Ishikawa (cell line): ENCODE measurements around the gene STAT1.

Experiments used
- CEBPB ChIP-seq: IDR thresholded peaks from 2 replicates; pipeline ENCODE4 v1.6.1; 2012
- CREB1 ChIP-seq: IDR thresholded peaks from 2 replicates; pipeline ENCODE4 v1.6.1; 2012; ENCODE audit warnings: low read depth
- EGR1 ChIP-seq: IDR thresholded peaks from 2 replicates; pipeline ENCODE4 v1.6.1; 2012
- EP300 ChIP-seq: IDR thresholded peaks from 2 replicates; pipeline ENCODE4 v1.6.1; 2012; ENCODE audit warnings: borderline replicate concordance
- FOXM1 ChIP-seq: IDR thresholded peaks from 2 replicates; pipeline ENCODE4 v1.6.1; 2012; ENCODE audit warnings: low read depth, borderline replicate concordance
- MAX ChIP-seq: IDR thresholded peaks from 2 replicates; pipeline ENCODE4 v1.6.1; 2012
- NFIC ChIP-seq: IDR thresholded peaks from 2 replicates; pipeline ENCODE4 v1.6.1; 2012
- RAD21 ChIP-seq: IDR thresholded peaks from 2 replicates; pipeline ENCODE4 v1.6.1; 2012; ENCODE audit warnings: low read depth
- REST ChIP-seq: IDR thresholded peaks from 2 replicates; pipeline ENCODE4 v1.6.1; 2012; ENCODE audit warnings: low read depth, mild to moderate bottlenecking
- TAF1 ChIP-seq: IDR thresholded peaks from 2 replicates; pipeline ENCODE4 v1.6.1; 2012; ENCODE audit warnings: low read depth, mild to moderate bottlenecking
- TCF12 ChIP-seq: IDR thresholded peaks from 2 replicates; pipeline ENCODE4 v1.6.1; 2012; ENCODE audit warnings: low read depth
- TEAD4 ChIP-seq: IDR thresholded peaks from 2 replicates; pipeline ENCODE4 v1.6.1; 2012
- USF1 ChIP-seq: IDR thresholded peaks from 2 replicates; pipeline ENCODE4 v1.6.1; 2012
- YY1 ChIP-seq: IDR thresholded peaks from 2 replicates; pipeline ENCODE4 v1.6.1; 2012; ENCODE audit warnings: low read depth
- ZBTB7A ChIP-seq: IDR thresholded peaks from 2 replicates; pipeline ENCODE4 v1.6.1; 2012; ENCODE audit warnings: low read depth

Gene STAT1

GRCh38 chr2:191008286-191008685 is 5.7 kb downstream of the STAT1 start:
- no peak for TF ChIP-seq USF1
- no peak for TF ChIP-seq FOXM1
- no peak for TF ChIP-seq TAF1
- no peak for TF ChIP-seq ZBTB7A
- TF ChIP-seq CREB1, result no peak

- TF ChIP-seq REST (peak; percentile 47; the same call in 1 of the 2 replicates), TEAD4 (no peak), CREB1 (no peak), TAF1 (no peak)
Observed at GRCh38 chr2:191006997-191007783, 6.8 kb downstream of the STAT1 start.

- TF ChIP-seq EGR1 (no peak), TEAD4 (no peak), RAD21 (no peak), CEBPB (no peak), USF1 (no peak), TAF1 (no peak), TCF12 (no peak), CREB1 (no peak), ZBTB7A (no peak), NFIC (no peak), EP300 (no peak), MAX (no peak), FOXM1 (no peak), REST (no peak)
Observed at GRCh38 chr2:191006297-191006696, 7.7 kb downstream of the STAT1 start.

GRCh38 chr2:191003405-191004309 is 10.3 kb downstream of the STAT1 start:
- no peak for TF ChIP-seq EP300
- TF ChIP-seq USF1, result no peak
- TF ChIP-seq YY1, result no peak
- no peak for TF ChIP-seq NFIC
- no peak for TF ChIP-seq CEBPB

GRCh38 chr2:191001624-191002023 is 12.3 kb downstream of the STAT1 start:
- no peak for TF ChIP-seq REST
- no peak for TF ChIP-seq YY1
- no peak for TF ChIP-seq TEAD4
- TF ChIP-seq USF1, result no peak
- no peak for TF ChIP-seq MAX
- no peak for TF ChIP-seq NFIC
- no peak for TF ChIP-seq TCF12
- TF ChIP-seq CEBPB, result no peak
- TF ChIP-seq CREB1, result no peak
- no peak for TF ChIP-seq FOXM1
- no peak for TF ChIP-seq EP300
- no peak for TF ChIP-seq RAD21
- no peak for TF ChIP-seq EGR1
- TF ChIP-seq ZBTB7A, result no peak
- TF ChIP-seq TAF1, result no peak
